Fibroblast of villous mesenchyme (primary cell): ENCODE data around the gene GK2. TPM values are rescaled to one million over a fixed set of nuclear protein-coding genes. Genes with fewer than 3 reads are reported as not detected.

Experiments
- DNase-seq: peaks from one replicate; pipeline ENCODE4 v3.0.0-alpha.2; 2010; ENCODE audit warnings: low read depth
- H3K4me3 ChIP-seq: 2 replicates; pipeline ENCODE4 v1.5.1; 2011; ENCODE audit warnings: low read depth, mild to moderate bottlenecking, low read length
- total RNA-seq: library from RNA; depleted of rRNA; stranded (reverse); fragments of >200 nt; gene quantifications from 2 replicates; pipeline ENCODE4 v1.2.3, GENCODE V29; 2012
- TF ChIP-seq, protein P1 (sequence below): IDR thresholded peaks from 2 replicates; pipeline ENCODE4 v1.5.1; 2012; ENCODE audit warnings: low read depth, mild to moderate bottlenecking, low read length; ENCODE audit not compliant: insufficient read depth

Gene GK2
- total RNA-seq, 1 donor, result not detected

GRCh38 chr4:79439489-79439888 lies 31.5 kb upstream of the GK2 start:
- no peak for DNase-seq
- TF ChIP-seq, protein P1, sequence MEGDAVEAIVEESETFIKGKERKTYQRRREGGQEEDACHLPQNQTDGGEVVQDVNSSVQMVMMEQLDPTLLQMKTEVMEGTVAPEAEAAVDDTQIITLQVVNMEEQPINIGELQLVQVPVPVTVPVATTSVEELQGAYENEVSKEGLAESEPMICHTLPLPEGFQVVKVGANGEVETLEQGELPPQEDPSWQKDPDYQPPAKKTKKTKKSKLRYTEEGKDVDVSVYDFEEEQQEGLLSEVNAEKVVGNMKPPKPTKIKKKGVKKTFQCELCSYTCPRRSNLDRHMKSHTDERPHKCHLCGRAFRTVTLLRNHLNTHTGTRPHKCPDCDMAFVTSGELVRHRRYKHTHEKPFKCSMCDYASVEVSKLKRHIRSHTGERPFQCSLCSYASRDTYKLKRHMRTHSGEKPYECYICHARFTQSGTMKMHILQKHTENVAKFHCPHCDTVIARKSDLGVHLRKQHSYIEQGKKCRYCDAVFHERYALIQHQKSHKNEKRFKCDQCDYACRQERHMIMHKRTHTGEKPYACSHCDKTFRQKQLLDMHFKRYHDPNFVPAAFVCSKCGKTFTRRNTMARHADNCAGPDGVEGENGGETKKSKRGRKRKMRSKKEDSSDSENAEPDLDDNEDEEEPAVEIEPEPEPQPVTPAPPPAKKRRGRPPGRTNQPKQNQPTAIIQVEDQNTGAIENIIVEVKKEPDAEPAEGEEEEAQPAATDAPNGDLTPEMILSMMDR, result no peak
- no peak overlapping the region for H3K4me3 ChIP-seq

- TF ChIP-seq, protein P1, result no peak
- DNase-seq, result no peak
- H3K4me3 ChIP-seq, result no peak overlapping the region
These were observed 23.8 kb upstream of the GK2 start for GRCh38 chr4:79431839-79432238.

DNA sequence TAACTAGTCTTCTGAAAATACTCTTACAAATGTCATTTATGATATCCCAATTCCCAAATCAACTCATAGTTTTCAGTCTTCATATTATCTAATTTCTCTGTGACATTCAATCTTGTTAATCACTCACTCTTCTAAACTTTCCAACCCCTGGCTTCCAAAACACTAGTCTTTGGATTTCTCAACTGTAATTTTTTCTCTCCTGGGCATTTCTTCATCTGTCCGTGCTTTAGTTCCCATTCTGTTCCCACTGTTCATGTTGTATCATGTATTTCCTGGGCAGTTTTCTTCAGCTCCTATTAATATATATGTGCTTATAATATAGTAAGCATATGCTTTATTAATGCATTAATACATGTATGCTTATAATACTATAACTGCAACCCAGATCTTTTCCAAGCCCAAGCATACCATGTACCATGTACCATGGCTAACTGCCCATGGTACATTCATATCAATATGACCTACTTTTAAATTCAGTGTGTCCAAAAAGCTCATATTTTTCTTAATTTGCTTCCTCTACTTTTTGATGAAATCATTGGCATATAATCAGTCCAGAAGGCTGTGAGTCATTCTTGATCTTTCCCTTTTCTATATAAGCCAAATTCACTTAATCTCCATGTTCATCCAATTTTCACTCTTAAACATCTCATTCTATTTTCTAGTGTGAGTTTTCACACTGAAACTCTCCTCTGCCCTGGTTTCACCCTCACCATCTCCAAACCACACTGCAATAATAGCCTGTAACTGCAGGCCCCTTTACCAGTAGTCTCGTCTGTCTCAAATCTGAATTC lies 21.3 kb upstream of the GK2 start:
- no peak overlapping the region for H3K4me3 ChIP-seq
- no peak for DNase-seq
- TF ChIP-seq, protein P1, result no peak

- DNase-seq, result no peak
- TF ChIP-seq, protein P1, result no peak
- H3K4me3 ChIP-seq, result no peak overlapping the region
These were observed 19.0 kb upstream of the GK2 start for GRCh38 chr4:79426989-79427388.

DNA sequence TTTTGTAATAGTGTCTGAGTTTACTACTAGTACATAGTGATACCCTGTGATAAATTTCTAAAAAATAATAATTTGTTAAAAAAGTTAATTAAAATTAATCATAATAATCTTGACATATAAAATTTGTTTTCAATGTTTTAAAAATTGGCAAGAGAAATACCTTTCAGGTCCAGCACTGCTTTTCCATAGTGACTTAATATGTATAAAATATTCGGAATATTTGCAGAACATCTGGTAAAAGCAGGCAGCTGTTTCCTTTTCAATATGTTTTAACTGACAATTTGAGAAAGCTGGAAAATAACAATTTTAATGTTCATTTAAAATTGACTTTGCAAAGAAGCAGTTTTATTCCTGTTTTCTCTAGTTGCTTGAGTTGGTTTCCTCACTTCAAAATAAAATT lies 17.6 kb upstream of the GK2 start:
- TF ChIP-seq, protein P1, result no peak
- no peak for DNase-seq
- no peak overlapping the region for H3K4me3 ChIP-seq

DNA sequence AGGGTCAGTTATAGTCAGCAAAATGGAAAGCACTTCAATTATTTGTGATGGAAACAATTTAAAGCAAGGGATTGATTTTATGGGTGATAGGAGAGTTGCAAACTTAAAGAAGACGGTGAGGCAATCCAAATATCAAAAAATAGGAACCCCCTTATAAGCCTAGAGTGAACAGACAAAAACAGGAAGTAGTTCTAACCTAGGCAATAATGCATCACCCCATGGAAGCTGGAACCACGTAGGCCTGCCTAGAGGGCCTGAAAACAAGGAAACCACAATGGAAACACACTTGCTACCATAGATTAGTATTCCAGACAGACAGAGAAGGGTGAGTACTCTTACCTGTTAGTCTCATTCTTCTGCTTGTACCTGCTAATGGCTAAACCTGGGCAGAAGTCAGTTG lies 13.5 kb upstream of the GK2 start:
- no peak overlapping the region for H3K4me3 ChIP-seq
- TF ChIP-seq, protein P1, result no peak
- DNase-seq, result no peak

GRCh38 chr4:79413886-79414285 lies 5.9 kb upstream of the GK2 start:
- no peak for DNase-seq
- no peak overlapping the region for H3K4me3 ChIP-seq
- TF ChIP-seq, protein P1, result no peak
